Right lobe of liver (tissue), 6 donors: ENCODE measurements around the gene ADPRS. TPM values are rescaled to one million over a fixed set of nuclear protein-coding genes. Genes with fewer than 3 reads are reported as not detected.

Source experiments
- ATAC-seq, 4 donors: fragments of 200-7000 bp; cut with Tn5 transposase; one replicate each; pipeline ENCODE4 v1.9.1; 2020; ENCODE audit warnings: mild to moderate bottlenecking in 4 of 4, moderate library complexity in 4 of 4
- DNase-seq, 3 donors: peaks; one replicate each; pipeline ENCODE4 v3.0.0-alpha.2; 2020
- H3K27ac ChIP-seq, 3 donors: fragments of 200-600 bp; one replicate each; pipeline ENCODE4 v1.8.0; 2022
- H3K27me3 ChIP-seq, 2 donors: fragments of 200-600 bp; one replicate each; pipeline ENCODE4 v1.8.0; 2022
- H3K36me3 ChIP-seq, 4 donors: fragments of 200-600 bp; sonication (generic) in 1 of 4; one replicate each; pipeline versions ENCODE4 v1.5.1 to v1.8.0; 2017 to 2022; ENCODE audit warnings: control low read depth in 1 of 4
- H3K4me1 ChIP-seq, 4 donors: fragments of 200-600 bp; sonication (generic) in 1 of 4; one replicate each; pipeline versions ENCODE4 v1.5.1 to v1.8.0; 2017 to 2022; ENCODE audit warnings: control low read depth in 1 of 4
- H3K4me3 ChIP-seq, 3 donors: fragments of 200-600 bp; one replicate each; pipeline ENCODE4 v1.8.0; 2022
- H3K9me3 ChIP-seq, 4 donors: fragments of 200-600 bp; sonication (generic) in 1 of 4; one replicate each; pipeline versions ENCODE4 v1.5.1 to v1.8.0; 2017 to 2022; ENCODE audit warnings: control low read depth in 1 of 4
- POLR2A ChIP-seq: fragments of 450-650 bp; IDR thresholded peaks from one replicate; pipeline ENCODE4 v1.6.1; 2017; ENCODE audit warnings: antibody characterized with exemption, mild to moderate bottlenecking
- WGBS: methylation state at CpG from one replicate; pipeline ENCODE4 v1.1.6; 2018; ENCODE audit warnings: low coverage, low lambda C conversion rate; ENCODE audit not compliant: insufficient coverage; ENCODE audit errors: missing lambda C conversion rate; 5-methylcytosine and 5-hydroxymethylcytosine counted together
- intact Hi-C, 2 donors: fragments of 100-400 bp; cut with DNase I; formaldehyde crosslinking; loops; one replicate each; pipeline versions ENCODE4 v1.11.2 to v1.14.1; 2022
- total RNA-seq, 6 experiments: library from RNA; depleted of rRNA in 2 of 6; stranded (reverse); fragments of >200 nt in 2 of 6; fragmentation: NEBNext Ultra II Directional in 3 of 6; extraction: Animal tissue kit (Norgen Biotek cat#: 25700) in 3 of 6; gene quantifications; one replicate each; pipeline versions ENCODE4 v1.1.0 to v1.2.4, GENCODE V29; 2016 to 2023
- TF ChIP-seq, protein P1 (sequence below), 4 donors: fragments of 200-600 bp in 3 of 4; fragments of 450-650 bp in 1 of 4; IDR thresholded peaks; one replicate each; pipeline versions ENCODE4 v1.5.1 to v1.8.0; 2016 to 2022; ENCODE audit warnings: antibody characterized with exemption in 4 of 4, mild to moderate bottlenecking in 2 of 4
- donor health status: DM: no; HTN: yes; CAD: no.
- donor health status: DM: no; HTN: no; CAD: no.
- donor health status: DM: no; HTN: no; CAD: no.
- donor health status: DM: no; HTN: yes; CAD: no.
- donor health status: DM: no; HTN: yes; CAD: no.

The ADPRS gene
- total RNA-seq, 6 experiments from 2014 or later, result 9.1 to 30.7 (median 14.9) TPM

DNA sequence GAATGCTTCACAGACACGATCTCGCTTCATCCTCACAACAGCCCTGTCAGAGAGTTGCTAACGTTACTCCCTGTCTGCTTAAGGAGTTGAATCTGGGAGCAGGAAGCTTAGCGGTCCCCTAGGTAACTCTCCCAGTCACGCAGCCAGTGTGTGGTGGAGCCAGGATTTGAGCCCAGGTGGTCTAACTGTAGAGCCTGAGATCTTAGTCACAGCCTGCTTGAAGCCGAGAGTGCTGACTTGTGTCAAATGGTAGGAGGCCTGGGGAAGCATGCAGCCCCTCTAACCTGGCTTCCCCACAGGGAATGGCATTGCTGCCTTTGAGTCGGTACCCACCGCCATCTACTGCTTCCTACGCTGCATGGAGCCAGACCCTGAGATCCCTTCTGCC, 4.1 kb downstream of the ADPRS start:
- peaks cover 0 to 41% (median 7%) of the 10 kb centered on the region in 4 donors for H3K36me3 ChIP-seq
- intact Hi-C loops, result loop anchor here in 1 of 2 donors (10.0 kb wide), 1 partner anchor 92 kb away; no protein-coding TSS in a partner anchor

DNA sequence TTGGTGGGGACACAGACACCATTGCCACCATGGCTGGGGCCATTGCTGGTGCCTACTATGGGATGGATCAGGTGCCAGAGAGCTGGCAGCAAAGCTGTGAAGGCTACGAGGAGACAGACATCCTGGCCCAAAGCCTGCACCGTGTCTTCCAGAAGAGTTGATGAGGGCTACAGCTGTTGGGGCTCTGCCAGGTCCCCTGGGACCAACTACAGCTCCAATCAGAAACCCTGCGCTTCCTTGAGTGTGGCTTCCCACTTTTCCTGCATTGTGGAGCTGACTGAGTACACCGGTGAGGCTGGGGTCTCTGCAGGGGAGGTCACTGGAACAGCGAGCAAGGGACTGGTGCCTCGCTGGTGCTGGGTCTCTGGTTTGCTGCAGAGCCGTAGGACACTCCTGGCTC, 4.5 kb downstream of the ADPRS start:
- H3K9me3 ChIP-seq, result no peaks in the 10 kb centered on the region
- peaks cover 0 to 41% (median 7%) of the 10 kb centered on the region in 4 donors for H3K36me3 ChIP-seq
- no peaks in the 10 kb centered on the region for H3K27me3 ChIP-seq
- H3K4me3 ChIP-seq, result no peak overlapping the region
- 70% methylated on average over 2 of the region's 7 CpGs for WGBS
- ATAC-seq (no peak), DNase-seq (no peak)
- intact Hi-C loops, result loop anchor here in 1 of 2 donors (10.0 kb wide), 1 partner anchor 92 kb away; no protein-coding TSS in a partner anchor
- peaks cover 0 to 9% (median 0%) of the 10 kb centered on the region in 4 donors for H3K4me1 ChIP-seq
- H3K27ac ChIP-seq, result no peak overlapping the region
- TF ChIP-seq, protein P1, sequence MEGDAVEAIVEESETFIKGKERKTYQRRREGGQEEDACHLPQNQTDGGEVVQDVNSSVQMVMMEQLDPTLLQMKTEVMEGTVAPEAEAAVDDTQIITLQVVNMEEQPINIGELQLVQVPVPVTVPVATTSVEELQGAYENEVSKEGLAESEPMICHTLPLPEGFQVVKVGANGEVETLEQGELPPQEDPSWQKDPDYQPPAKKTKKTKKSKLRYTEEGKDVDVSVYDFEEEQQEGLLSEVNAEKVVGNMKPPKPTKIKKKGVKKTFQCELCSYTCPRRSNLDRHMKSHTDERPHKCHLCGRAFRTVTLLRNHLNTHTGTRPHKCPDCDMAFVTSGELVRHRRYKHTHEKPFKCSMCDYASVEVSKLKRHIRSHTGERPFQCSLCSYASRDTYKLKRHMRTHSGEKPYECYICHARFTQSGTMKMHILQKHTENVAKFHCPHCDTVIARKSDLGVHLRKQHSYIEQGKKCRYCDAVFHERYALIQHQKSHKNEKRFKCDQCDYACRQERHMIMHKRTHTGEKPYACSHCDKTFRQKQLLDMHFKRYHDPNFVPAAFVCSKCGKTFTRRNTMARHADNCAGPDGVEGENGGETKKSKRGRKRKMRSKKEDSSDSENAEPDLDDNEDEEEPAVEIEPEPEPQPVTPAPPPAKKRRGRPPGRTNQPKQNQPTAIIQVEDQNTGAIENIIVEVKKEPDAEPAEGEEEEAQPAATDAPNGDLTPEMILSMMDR (IDR thresholded peaks at IDR 0.05), result no peak
- TF ChIP-seq POLR2A, result no peak

More for the DNA sequence above, 4.1 kb downstream of the ADPRS start:
- Histone ChIP-seq H3K9me3 (no peaks in the 10 kb centered on the region), H3K27ac (no peak overlapping the region), H3K27me3 (no peaks in the 10 kb centered on the region), H3K4me1 (peaks cover 0 to 9% (median 0%) of the 10 kb centered on the region in 4 donors), H3K4me3 (no peak overlapping the region)
- 100% methylated on average over 4 of the region's 9 CpGs for WGBS
- TF ChIP-seq POLR2A, result no peak
- TF ChIP-seq, protein P1 (IDR thresholded peaks at IDR 0.05), result no peak
- no peak for ATAC-seq
- peak in 1 of 3 donors; percentile 30 for DNase-seq

DNA sequence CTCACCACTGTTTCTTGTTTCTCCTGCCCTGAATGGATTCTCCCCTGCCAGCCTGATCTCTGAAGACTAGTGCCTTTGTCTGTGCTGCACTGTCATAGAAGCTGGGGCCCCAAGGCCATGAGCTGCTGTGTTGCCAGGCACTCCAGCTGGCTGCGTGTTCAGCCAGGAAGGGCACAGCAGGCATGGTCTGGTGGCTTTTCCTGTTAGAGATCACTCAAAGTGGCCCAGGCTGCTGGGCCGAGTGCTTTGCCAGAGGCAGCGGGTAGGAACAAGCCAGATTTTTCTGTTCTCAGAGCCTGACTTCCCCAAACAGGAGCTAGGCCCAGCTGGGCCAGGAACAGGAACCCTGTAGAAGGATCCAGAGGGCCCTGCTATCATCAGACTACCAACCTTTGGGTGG, 5.2 kb downstream of the ADPRS start:
- Histone ChIP-seq H3K27me3 (no peaks in the 10 kb centered on the region), H3K4me3 (no peak overlapping the region), H3K27ac (no peak overlapping the region), H3K36me3 (peaks cover 0 to 41% (median 7%) of the 10 kb centered on the region in 4 donors), H3K4me1 (peaks cover 0 to 9% (median 0%) of the 10 kb centered on the region in 4 donors), H3K9me3 (no peaks in the 10 kb centered on the region)
- no peak for TF ChIP-seq POLR2A
- TF ChIP-seq, protein P1 (IDR thresholded peaks at IDR 0.05), result no peak
- WGBS, result no CpG with 5 or more reads among the region's 3 CpGs
- DNase-seq (no peak), ATAC-seq (peak in 1 of 4 donors; percentile 32)
- intact Hi-C loops, result loop anchor here in 1 of 2 donors (10.0 kb wide), 1 partner anchor 91 kb away; no protein-coding TSS in a partner anchor

DNA sequence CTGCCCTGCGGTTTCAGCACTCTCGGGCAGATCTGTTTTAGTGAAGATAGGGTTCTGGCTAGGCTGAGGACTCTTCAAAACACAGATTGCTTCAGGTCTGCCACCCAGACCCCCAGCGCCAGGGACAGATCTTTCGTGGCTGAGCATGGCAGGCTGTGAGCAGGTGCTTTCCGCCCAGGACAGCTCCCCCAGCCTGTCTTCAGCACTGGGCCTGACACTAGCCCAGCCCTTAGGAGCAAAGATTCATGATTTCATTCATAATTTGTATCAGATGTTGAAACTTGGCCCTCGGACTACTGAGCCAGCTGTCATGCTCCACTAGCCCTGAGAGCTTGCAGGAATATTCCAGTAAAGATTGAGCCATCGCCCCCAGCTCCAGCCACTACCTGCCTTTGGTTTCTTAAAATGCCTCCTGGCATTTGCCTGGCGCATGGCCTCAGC, 5.9 kb downstream of the ADPRS start:
- H3K27ac ChIP-seq, result no peak overlapping the region
- H3K36me3 ChIP-seq, result peaks cover 0 to 41% (median 7%) of the 10 kb centered on the region in 4 donors
- no peak for ATAC-seq

More for the DNA sequence above, 5.9 kb downstream of the ADPRS start:
- no peak for DNase-seq
- 90% methylated on average over 2 of the region's 8 CpGs for WGBS
- Histone ChIP-seq H3K4me1 (peaks cover 0 to 5% (median 0%) of the 10 kb centered on the region in 4 donors), H3K27me3 (no peaks in the 10 kb centered on the region), H3K9me3 (no peaks in the 10 kb centered on the region), H3K4me3 (no peak overlapping the region)
- intact Hi-C loops, result loop anchor here in 1 of 2 donors (10.0 kb wide), 1 partner anchor 90 kb away; no protein-coding TSS in a partner anchor
- TF ChIP-seq, protein P1 (IDR thresholded peaks at IDR 0.05), result no peak
- no peak for TF ChIP-seq POLR2A
